ENCODE results near the gene KCTD13.
"Not testable (repeated sequence)": the region's sequence is repeated elsewhere in the genome, so short reads cannot be mapped to it uniquely, and the experiment has no call there.

The KCTD13 gene

GRCh38 chr16:29906520-29907244 is 19.3 kb downstream of the KCTD13 start:
- no peak for DNase-seq

DNA sequence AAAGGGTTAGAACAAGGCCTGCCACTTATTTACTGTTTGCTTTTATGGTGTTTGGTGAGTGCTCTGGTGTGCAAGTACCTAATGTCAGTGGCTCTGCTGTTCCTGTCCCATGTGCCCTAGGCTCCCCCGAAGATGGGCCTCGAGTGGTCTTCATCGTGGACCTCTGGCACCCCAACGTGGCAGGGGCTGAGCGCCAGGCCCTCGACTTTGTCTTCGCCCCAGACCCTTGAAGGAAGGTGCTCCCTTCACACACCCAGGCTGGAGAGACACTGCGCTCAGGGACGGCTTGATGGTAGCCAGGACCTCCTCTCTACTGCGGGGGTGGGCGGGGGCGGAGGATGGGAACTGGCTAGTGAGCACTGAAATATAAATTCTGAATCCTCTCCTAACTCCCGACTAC is 20.4 kb downstream of the KCTD13 start:
- DNase-seq, result no peak

GRCh38 chr16:29904947-29905346 is 21.1 kb downstream of the KCTD13 start:
- no peak for DNase-seq

- DNase-seq, result no peak
Measured at GRCh38 chr16:29903590-29903989, 22.4 kb downstream of the KCTD13 start.

DNA sequence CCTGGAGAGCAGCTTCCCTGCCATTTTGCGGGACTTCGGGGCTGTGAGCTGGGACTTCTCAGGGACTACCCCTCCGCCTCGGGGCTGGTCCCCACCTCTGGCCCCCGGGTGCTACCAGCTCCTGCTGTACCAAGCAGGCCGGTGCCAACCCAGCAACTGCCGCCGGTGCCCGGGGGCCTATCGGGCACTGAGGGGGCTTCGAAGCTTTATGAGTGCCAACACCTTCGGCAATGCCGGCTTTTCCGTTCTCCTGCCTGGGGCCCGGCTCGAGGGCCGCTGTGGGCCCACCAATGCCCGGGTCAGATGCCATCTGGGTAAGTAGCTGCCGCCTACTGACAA is 24.4 kb downstream of the KCTD13 start:
- no peak for DNase-seq

DNA sequence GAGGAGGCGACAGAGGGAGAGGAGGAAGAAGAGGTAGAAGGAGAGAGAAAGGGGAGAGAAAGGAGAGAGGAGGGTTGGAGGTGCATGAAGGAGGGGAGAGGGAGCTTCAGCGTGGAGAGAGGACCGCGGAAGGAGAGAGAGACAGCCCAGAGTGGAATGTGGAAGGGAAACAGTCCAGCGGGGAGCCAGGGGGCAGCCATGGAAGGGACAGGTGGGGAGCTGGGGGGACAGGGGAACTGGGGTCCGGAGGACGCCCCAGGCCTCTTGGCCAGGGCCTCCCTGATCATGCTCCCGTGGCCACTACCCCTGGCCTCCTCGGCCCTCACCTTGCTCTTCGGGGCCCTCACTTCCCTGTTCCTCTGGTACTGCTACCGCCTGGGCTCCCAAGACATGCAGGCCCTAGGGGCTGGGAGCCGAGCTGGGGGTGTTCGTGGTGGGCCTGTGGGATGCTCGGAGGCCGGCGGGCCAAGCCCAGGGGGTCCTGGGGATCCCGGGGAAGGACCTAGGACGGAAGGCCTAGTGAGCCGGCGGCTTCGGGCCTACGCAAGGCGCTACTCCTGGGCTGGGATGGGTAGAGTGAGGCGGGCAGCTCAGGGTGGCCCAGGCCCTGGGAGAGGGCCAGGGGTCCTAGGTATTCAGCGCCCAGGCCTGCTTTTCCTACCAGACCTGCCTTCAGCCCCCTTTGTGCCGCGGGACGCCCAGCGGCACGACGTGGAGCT is 25.0 kb downstream of the KCTD13 start:
- DNase-seq, result no peak

DNA sequence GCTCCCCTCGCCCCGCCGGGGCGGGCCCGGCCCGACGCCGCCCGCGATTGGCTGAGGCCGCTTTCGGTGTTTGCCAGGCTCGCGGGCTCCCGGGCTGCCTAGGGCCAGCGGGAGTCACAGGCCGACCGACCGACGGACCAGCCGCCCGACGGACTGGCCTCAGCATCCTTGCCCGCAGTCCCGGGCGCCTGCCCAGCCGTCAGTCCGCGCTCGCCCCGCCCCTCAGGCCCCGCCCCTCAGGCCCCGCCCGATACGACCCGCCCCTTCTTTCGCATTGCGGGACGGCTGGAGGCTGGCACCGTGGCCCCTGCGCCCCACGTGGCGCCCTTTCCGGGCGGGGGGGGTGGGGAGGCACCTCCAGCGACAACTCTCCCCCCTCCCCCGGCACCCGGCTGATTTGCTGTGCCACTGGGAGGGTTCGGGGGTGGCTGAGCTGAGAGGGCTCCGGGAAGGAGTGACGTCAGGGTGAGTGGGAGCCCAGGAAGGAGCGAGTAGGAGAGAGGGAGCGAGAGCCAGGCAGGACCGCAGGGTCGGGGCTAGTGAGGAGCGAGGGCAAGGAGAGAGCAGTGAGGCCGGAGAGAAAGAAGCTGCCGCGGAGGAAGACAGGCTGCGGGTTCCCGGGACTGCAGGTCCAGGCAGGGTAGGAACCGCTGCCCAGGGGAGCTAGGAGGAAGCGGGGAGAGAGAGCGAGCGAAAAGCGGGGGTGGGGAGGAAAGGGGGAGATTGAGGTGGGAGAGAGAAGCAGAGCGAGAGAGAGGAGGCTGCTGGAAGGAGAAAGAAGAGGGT is 25.7 kb downstream of the KCTD13 start, which contains the start of gene ASPHD1:
Gene ASPHD1 (plus strand): TSS at position 387 of the 786 bp plus-strand sequence. CDS start 484 bp downstream, outside the sequence.
- DNase-seq, result peak; percentile 54 to 75 (median 60)

- no peak for DNase-seq
Measured at GRCh38 chr16:29899516-29900101, 26.4 kb downstream of the KCTD13 start, which contains the start of gene SEZ6L2. Gene SEZ6L2, minus strand, starts transcription at chr16:29899550. Its CDS starts 531 bp downstream, at chr16:29899019.

DNA sequence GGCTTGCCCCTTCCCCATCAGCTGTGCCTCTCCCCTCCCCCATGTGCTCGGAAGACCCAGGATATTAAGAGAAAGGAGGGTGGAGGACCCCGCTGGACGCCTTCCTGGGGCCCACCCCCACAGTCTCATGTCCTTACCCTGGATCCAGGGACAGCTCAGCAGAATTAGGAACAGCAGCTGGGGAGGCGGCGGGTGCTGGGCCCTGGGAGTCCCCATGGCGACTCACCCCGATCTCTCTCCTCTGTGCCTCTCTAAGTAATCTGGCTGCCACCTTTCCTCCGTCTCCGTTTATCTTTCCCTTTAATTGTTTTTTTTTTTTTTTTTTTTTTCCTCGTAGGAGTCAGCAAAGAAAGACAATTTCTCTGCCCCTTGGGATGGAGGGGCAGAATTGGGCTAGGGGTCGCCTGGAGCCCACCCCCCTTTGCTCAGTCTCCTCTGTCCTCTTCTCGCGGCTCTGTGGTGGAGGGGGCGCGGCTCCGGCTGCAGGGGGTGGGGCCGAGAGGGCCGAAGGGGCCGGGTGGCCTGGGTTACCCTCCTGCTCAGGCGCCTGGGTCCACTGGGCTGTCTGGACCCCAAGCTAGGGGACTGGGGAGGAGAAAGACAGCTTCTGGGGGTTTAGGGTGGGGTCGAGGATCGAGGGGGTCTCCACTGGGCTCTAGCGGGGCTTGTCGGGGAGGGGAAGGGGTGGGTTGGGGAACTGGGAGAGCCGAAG is 27.1 kb downstream of the KCTD13 start:
- no peak for DNase-seq

DNA sequence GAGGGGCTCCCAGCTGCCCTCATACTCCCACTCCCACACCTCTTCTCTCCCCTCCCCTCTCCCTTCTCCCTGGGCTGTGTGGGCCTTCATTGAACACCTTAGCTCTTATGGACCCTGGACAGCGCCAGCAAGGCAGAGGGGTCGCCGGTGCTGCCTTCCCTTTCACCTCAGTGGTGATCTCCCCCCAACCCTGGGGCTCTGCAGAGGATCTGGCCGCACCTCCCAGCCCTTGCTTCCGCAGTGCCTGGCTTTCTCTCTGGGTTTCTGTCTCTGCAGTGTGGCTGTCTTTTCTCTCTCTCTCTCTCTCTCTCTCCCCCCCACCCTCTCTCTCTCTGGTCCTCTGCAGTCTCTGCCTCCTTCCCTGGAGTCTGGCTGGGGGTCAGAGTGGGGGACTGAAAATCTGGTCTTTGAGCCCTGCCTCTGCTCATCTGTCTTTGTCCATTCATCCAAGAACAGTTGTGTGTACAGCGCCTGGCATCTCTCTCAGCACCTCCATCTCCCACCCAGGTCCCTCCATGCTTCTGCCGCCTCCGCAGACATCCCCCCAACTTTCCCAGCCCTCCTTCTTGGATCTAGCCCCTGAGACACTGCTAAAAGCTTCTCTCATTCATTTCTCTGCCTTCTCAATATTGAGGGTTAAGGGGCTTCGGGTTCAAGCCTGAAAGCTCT is 27.8 kb downstream of the KCTD13 start:
- DNase-seq, result no peak

DNA sequence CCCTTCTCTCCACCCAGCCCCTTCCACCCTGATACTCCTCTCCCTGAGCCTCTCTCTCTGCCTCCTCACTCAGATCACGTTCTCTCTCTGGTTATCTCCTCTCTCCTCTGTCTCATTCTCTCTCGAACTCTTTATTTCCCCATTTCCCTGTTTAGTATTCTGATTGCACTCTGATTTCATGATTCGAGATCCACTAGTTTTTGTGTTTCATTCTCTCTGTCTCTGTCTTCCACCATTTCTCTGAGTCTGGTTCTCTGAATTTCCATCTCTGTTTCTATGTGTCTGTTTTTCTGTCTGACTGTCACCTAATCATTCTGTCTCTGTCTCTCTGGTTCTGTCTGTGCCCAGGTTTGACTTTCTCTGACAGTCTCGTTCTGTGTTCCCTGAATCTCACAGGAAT is 28.7 kb downstream of the KCTD13 start:
- DNase-seq, result no peak

DNA sequence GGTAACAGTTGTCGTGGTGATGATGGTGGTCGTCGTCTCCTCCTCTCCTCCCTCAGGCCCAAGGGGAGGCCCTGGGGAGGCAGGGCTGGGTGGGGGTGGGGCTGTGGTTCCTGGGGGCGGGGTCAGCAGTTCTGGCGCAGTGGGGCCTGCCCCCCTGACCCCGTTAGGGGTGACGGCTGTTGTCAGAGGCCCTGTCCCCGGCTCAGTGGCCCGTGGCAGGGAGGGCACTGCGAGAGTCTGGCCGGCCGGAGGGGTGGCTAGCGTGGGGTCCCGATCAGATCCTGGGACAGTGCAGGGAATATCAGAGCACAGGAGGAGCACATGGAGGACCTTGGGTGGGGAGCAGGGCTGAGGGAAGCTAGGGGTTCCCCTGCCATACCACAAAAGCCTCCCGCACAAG is 29.2 kb downstream of the KCTD13 start:
- DNase-seq, result no peak

DNA sequence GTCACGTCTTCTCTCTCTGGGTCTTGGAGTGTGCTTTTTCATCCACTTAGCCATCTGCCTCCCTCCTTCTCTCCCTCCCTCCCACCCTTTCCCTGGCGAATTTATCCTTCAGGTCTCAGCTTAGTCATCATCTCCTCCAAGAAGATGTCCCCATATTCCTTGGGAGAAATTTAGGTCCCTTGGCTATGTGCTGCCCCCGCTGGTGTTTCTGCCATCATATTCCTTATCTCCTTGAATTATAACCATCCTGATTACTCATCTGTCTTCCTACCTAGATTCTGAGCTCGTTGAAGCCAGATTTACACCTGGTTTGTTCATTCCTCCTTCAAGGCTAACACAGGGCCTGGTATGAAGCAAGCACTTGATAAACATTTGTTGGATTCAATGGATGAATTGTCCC is 31.7 kb downstream of the KCTD13 start:
- no peak for DNase-seq

DNA sequence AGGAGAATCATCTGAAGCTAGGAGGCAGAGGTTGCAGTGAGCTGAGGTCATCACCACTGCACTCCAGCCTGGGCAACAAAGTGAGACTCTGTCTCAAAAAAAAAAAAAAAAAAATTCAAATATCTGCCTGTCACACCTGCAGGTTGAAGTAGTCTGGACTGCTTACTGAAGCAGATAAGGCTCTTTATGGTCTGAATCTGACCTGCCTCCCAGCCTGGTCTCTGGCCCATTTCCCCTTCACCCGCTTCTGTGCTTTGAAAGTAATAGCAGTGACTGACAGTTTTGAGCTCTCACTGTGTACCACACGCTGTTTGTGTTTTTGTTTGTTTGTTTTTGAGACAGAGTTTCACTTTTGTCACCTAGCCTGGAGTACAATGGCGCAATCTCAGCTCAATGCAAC is 32.5 kb downstream of the KCTD13 start:
- DNase-seq, result no peak

DNA sequence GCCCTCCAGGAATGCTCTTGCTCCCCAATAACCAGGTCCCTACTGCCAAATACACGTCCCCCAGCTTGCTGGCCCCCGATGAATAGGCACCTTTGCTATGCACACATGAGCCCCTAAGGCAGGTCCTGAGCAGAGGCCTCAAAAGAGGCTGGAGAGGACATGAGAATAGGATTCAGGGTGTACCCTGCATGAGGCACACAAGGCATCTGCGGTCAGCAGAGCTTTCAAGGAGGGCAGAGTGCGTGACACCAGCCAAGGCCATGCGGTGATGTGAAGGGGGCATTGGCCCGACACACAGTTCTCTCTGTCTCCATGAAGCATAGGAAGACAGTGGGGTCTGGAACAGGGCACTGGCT is 33.6 kb downstream of the KCTD13 start:
- no peak for DNase-seq

DNA sequence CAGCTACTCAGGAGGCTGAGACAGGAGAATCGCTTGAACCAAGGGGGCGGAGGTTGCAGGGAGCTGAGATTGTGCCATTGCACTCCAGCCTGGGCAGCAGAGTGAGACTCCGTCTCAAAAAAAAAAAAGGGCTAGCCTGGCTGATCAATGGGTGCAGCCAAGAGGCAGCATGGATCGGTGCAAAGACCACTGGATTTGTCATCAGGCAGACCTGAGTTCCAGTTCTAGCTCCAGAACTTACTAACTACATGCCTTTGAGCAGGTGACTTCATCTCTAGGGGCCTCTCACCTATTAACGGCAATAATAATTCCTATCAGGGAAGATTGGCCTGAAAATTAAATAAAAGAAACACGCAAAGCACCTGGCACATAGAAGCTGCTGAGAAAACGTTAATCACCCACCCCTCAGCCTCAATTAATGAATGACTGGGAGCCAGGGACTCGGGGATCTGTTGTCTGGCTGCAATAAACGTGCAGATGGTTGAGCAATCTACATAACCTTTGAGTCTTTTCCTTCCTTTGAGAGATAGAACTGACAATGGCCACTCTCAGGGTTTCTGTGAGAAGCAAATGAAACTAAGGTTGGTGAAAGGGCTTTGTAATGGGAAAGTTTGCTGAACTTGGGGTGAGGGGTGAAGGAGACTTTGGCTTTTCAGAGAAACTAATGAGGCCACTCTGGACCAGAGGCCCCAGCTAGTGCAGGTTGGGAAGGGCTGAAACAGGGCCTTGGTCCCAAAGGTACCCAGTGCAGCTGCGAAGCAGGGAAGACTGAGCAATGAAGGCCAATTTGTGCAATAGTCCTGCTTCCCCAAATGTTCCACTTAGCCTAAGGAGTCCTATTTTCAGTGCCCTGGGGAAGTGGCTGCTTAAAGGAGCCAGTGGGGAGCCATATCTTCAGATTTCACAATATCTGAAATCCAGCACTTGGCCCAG is 34.2 kb downstream of the KCTD13 start:
- no peak for DNase-seq

DNA sequence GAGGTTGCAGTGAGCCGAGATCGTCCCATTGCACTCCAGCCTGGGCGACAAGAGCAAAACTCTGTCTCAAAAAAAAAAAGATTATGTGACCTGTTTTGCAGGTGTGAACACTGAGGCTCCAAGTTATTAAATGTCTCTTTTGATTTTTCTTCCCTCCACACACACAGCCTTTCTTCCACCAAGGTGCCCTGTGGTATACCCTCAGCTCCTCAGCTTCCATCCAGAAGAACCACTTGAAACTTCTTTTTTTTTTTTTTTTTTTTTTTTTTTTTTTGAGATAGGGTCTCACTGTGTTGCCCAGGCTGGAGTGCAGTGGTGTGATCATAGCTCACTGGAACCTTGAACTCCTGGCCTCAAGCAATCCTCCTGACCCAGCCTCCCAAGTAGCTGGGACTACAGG is 36.7 kb downstream of the KCTD13 start:
- not testable (repeated sequence) for DNase-seq

DNA sequence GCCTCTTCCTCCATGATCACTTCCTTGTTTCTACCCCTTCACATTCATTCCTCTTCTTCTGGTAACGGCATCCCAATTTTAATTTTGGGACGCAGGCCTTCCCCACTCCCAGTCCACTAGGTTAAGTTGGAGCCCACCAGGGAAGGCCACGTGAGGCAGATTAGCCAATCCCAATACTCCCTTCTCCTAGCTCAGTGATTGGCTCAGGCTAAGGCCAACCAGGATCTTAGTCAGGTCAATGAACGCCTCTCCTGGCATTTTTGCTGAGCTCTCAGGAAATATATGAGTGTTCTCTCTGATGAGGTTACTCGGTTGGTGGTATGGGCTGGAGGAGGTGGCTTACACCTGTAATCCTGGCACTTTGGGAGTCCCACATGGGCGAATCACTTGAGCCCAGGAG is 42.0 kb downstream of the KCTD13 start:
- no peak for DNase-seq

DNA sequence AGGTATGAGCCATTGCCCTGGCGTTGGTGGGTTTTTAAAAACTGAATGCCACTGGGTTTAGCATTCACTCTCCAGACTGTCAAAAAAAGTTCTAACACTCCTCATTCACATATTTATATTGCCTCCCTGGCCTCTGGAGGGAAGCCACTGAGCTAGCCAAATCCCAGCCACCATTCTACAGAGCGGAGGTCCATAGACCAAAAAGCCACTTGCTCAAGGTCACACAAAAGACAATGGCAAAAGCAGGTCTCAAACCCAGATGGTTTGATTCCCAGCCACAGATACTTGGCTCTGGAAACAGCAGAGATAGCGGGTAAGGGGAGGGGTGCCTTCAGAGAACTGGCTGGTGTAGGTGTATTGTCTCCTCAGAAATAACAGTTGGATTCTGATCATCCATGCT is 45.0 kb downstream of the KCTD13 start:
- DNase-seq, result no peak

DNA sequence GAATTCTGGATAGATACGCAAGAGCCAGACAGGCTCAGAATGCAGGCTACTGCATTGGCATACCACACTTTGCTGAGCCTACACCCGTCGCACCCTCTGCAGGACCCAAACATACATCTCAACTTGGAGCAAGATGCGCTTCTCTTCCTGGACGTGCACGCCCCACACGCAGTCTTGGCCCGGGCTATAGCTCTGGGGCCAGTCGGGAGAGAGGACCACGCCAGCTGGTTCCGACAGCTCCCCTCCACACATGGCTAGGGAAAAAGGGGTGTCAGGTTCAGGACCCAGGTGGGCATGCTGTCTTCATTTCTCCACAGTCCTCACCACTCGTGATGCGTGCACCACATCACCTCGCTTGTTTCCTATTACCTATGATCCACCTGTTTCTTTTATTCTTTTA is 47.9 kb downstream of the KCTD13 start:
- no peak for DNase-seq

Measured in activated CD4-positive, CD25-positive, alpha-beta regulatory T cell (primary cell).